ENCODE measurements around the gene RSPRY1. TPM values are rescaled to one million over a fixed set of nuclear protein-coding genes. Genes with fewer than 3 reads are reported as not detected.

Gene RSPRY1
- polyA plus RNA-seq, 1 of the 3 experiments (the other 2 are of a cell fraction): 16.6 TPM

GRCh38 chr16:57204675-57205074 lies 18.5 kb downstream of the RSPRY1 start:
- H3K4me2 ChIP-seq: no peak overlapping the region
- no peaks in the 10 kb centered on the region for H3K27me3 ChIP-seq (ENCODE audit: insufficient read depth)
- WGBS (ENCODE audit: low lambda C conversion rate): 98% methylated on average over 12 of the region's 12 CpGs
- no peak overlapping the region for H3K27ac ChIP-seq (ENCODE audit: low read depth in 2 of 2, low read length in 1 of 2)
- no peak overlapping the region for H3K9ac ChIP-seq
- TF ChIP-seq RXRA (IDR thresholded peaks at IDR 0.05; ENCODE audit: borderline replicate concordance, low read depth) (no peak), USF2 (IDR thresholded peaks at IDR 0.05; ENCODE audit: borderline replicate concordance, low read depth, low read length) (no peak), EZH2phosphoT487 (IDR thresholded peaks at IDR 0.05; ENCODE audit: borderline replicate concordance, low read depth) (no peak), PBX3 (IDR thresholded peaks at IDR 0.05) (no peak), NRF1 (IDR thresholded peaks at IDR 0.05; ENCODE audit: low read depth, low read length) (no peak), MAX (IDR thresholded peaks at IDR 0.05; ENCODE audit: low read depth) (no peak), IRF3 (IDR thresholded peaks at IDR 0.05; ENCODE audit: low read depth, low read length) (no peak), ELF1 (IDR thresholded peaks at IDR 0.05) (no peak), ZBTB33 (IDR thresholded peaks at IDR 0.05; ENCODE audit: borderline replicate concordance, low read depth) (no peak)
- POLR2A ChIA-PET: no interaction called here
- no peak overlapping the region for H2AFZ ChIP-seq (ENCODE audit: low read depth)
- H3F3A ChIP-seq (replicated peaks; ENCODE audit: insufficient read depth): peaks cover 6% of the 10 kb centered on the region
- H3K79me2 ChIP-seq (ENCODE audit: insufficient read depth): peaks cover 47% of the 10 kb centered on the region
- H3K4me1 ChIP-seq (ENCODE audit: control insufficient read depth in 1 of 2, insufficient read depth in 2 of 2, low read depth in 1 of 2, low read length in 1 of 2): no peaks in the 10 kb centered on the region; a peak in 2 of 4 replicates
- H3K9me2 ChIP-seq: no peaks in the 10 kb centered on the region
- H3K4me3 ChIP-seq (ENCODE audit: low read depth in 2 of 2, low read length in 1 of 2): no peak overlapping the region
- CTCF ChIA-PET: interaction anchor here (0.9 to 1.3 kb wide), 3 partner anchors 9 to 17 kb away, joined by 3 to 4 read pairs (median 3); no protein-coding TSS in a partner anchor
- peak; percentile 25 for DNase-seq
- H3K36me3 ChIP-seq (replicated peaks in 1 of 2; ENCODE audit: control insufficient read depth in 1 of 2, insufficient read depth in 2 of 2, low read length in 1 of 2): peaks cover 38 to 51% of the 10 kb centered on the region in 2 experiments
- H3K9me3 ChIP-seq: no peaks in the 10 kb centered on the region
- H4K20me1 ChIP-seq (ENCODE audit: insufficient read depth): no peaks in the 10 kb centered on the region

- H3K4me3 ChIP-seq (ENCODE audit: low read depth in 2 of 2, low read length in 1 of 2): no peak overlapping the region
- H3K27ac ChIP-seq (ENCODE audit: low read depth in 2 of 2, low read length in 1 of 2): no peak overlapping the region
- peaks cover 51 to 83% of the 10 kb centered on the region in 2 experiments for H3K36me3 ChIP-seq (replicated peaks in 1 of 2; ENCODE audit: control insufficient read depth in 1 of 2, insufficient read depth in 2 of 2, low read length in 1 of 2)
- no peak overlapping the region for H3K4me2 ChIP-seq
- H3F3A ChIP-seq (replicated peaks; ENCODE audit: insufficient read depth): peaks cover 6% of the 10 kb centered on the region
- H3K9ac ChIP-seq: no peak overlapping the region
- H3K4me1 ChIP-seq (ENCODE audit: control insufficient read depth in 1 of 2, insufficient read depth in 2 of 2, low read depth in 1 of 2, low read length in 1 of 2): no peaks in the 10 kb centered on the region; a peak in 1 of 4 replicates
- no peak for DNase-seq
- H3K27me3 ChIP-seq (ENCODE audit: insufficient read depth): no peaks in the 10 kb centered on the region
- H4K20me1 ChIP-seq (ENCODE audit: insufficient read depth): no peaks in the 10 kb centered on the region
- H3K9me2 ChIP-seq: no peaks in the 10 kb centered on the region
- no peaks in the 10 kb centered on the region for H3K9me3 ChIP-seq
- no peak overlapping the region for H2AFZ ChIP-seq (ENCODE audit: low read depth)
- no peak for TF ChIP-seq USF1 (IDR thresholded peaks at IDR 0.05; ENCODE audit: borderline replicate concordance, low read depth)
- no peak for TF ChIP-seq TAF1 (IDR thresholded peaks at IDR 0.05; ENCODE audit: borderline replicate concordance, low read depth, low read length)
- TF ChIP-seq EP300 (IDR thresholded peaks at IDR 0.05; ENCODE audit: borderline replicate concordance in 1 of 2, low read depth in 1 of 2, low read length in 1 of 2): no peak
- no peak for TF ChIP-seq EZH2phosphoT487 (IDR thresholded peaks at IDR 0.05; ENCODE audit: borderline replicate concordance, low read depth)
- TF ChIP-seq RAD21 (IDR thresholded peaks at IDR 0.05; ENCODE audit: low read length): no peak
- ChIA-PET CTCF (interaction anchor here (1.2 to 1.3 kb wide), 2 partner anchors 18 to 36 kb away, joined by 3 read pairs; partner anchors contain the start of gene ARL2BP), POLR2A (no interaction called here)
- H3K79me2 ChIP-seq (ENCODE audit: insufficient read depth): peaks cover 29% of the 10 kb centered on the region
- 98% methylated on average over 1 of the region's 1 CpG for WGBS (ENCODE audit: low lambda C conversion rate)
These were observed 22.8 kb downstream of the RSPRY1 start for GRCh38 chr16:57208926-57209325.

Measured in SK-N-SH (cell line).